Fibroblast of the aortic adventitia (primary cell): ENCODE data around the gene CAPG. TPM values are rescaled to one million over a fixed set of nuclear protein-coding genes. Genes with fewer than 3 reads are reported as not detected.
"Not testable (repeated sequence)": the region's sequence is repeated elsewhere in the genome, so short reads cannot be mapped to it uniquely, and the experiment has no call there.

ENCODE experiments used
- DNase-seq: peaks from one replicate; pipeline ENCODE4 v3.0.0-alpha.2; 2010; ENCODE audit warnings: low read depth
- H3K4me3 ChIP-seq: 2 replicates; pipeline ENCODE4 v1.5.1; 2011; ENCODE audit warnings: low read depth, mild to moderate bottlenecking, control low read depth, low read length, moderate library complexity
- total RNA-seq: library from RNA; depleted of rRNA; stranded (reverse); fragments of >200 nt; gene quantifications from 2 replicates; pipeline ENCODE4 v1.2.3, GENCODE V29; 2012; ENCODE audit warnings: low replicate concordance
- TF ChIP-seq, protein P1 (sequence below): IDR thresholded peaks from 2 replicates; pipeline ENCODE4 v1.5.1; 2011; ENCODE audit warnings: mild to moderate bottlenecking, low read length, control low read depth, inconsistent platforms; ENCODE audit not compliant: insufficient read depth

The CAPG gene
- total RNA-seq, 1 donor = 131 TPM

DNA sequence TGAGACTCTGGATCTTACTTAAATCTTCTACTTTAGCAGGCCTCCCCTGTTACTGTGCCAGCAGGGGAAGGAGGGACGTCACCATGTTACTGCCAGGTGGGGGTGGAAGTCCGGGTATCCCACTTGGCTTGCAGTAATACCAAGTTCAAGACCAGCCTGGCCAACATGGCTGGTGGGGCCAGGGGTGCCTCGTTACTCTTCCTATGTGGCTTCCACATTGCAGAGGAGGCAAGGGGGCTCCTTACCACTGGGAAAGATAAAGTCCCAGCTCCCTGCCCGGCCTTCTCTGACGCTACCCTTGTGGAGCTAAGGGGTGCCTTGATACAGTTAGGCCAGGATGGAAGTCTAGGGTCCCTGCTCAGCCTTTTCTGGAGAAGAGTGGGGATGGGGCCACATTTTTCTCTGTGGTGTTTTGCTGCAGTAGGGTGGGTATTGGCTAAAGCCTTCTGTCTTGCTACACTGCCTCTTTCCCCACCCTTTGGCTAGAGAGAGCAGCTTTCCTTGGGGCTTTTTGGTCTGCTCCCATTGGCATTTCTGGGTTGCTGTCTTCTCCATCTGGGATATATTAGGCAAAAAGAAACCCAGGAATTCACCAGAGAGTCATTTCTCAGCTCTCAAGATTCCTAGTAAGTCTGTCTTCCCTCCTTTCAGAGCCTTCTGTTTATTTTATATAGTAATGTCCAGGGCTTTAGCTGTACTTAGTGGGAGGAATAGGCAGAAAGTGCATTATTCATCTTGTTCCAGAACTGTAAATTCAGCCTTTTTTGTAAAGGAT lies 33.7 kb downstream of the CAPG start:
- TF ChIP-seq, protein P1, sequence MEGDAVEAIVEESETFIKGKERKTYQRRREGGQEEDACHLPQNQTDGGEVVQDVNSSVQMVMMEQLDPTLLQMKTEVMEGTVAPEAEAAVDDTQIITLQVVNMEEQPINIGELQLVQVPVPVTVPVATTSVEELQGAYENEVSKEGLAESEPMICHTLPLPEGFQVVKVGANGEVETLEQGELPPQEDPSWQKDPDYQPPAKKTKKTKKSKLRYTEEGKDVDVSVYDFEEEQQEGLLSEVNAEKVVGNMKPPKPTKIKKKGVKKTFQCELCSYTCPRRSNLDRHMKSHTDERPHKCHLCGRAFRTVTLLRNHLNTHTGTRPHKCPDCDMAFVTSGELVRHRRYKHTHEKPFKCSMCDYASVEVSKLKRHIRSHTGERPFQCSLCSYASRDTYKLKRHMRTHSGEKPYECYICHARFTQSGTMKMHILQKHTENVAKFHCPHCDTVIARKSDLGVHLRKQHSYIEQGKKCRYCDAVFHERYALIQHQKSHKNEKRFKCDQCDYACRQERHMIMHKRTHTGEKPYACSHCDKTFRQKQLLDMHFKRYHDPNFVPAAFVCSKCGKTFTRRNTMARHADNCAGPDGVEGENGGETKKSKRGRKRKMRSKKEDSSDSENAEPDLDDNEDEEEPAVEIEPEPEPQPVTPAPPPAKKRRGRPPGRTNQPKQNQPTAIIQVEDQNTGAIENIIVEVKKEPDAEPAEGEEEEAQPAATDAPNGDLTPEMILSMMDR = no peak
- DNase-seq = peak; percentile 38
- H3K4me3 ChIP-seq = no peak overlapping the region

DNA sequence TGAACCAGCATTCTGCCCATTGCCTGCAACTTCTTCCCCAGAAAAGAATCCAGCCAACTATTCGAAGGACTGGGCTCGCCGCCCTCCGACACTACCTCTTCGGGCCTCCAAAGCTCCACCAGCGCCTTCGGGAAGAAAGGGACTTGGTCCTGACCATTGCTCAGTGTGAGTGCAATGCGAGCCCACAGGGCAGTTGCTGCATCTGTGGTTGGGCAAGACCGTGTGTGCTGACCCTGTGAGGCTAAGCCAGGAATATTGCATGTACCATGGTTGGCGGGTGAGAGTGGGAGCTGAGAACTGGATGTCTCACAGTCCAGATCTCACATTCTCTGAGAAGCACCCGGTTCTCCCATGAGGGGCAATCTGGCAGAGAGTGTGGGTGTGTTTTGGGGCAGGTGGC lies 39.1 kb downstream of the CAPG start:
- TF ChIP-seq, protein P1 = no peak
- no peak overlapping the region for H3K4me3 ChIP-seq
- no peak for DNase-seq

DNA sequence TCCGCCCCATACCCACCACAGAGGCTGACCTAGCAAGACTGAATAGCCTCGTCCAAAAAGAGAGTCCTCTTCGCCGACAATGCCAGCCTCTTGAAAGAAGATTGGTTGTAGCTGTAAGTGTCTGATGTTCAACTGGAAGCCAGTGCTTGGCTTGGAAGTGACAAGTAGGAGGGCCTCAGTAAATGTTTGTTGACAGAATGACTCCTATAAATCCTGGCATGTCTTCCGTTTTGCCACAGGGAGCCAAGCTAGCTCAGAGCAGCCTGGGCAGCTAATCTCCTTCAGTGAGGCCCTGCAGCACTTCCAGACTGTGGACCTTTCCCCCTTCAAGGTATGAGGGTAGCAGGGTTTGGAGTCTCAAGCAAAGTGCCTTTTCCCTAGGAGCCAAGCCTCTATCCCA lies 40.7 kb downstream of the CAPG start:
- no peak overlapping the region for H3K4me3 ChIP-seq
- no peak for DNase-seq
- TF ChIP-seq, protein P1 = no peak

DNA sequence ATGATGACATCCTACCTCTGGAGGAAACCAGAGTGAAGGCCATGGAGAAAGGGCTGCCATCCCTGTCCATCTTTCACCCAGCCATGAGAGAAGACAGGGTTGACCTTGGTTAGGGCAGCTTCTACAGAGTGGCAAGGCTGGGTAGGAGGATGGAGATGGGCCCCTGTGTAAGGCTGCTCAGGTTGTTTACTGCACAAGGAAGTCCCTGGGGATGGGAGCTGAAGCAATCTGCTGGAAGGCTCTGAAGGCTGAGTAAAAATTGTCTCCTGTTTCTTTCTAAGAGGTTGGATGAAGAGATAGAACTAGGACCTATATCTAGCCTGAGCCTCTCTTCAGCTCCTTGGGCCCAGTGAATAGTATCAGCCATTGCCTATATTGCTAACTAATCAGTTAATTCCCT lies 41.2 kb downstream of the CAPG start:
- H3K4me3 ChIP-seq = no peak overlapping the region
- DNase-seq = no peak
- TF ChIP-seq, protein P1 = no peak

DNA sequence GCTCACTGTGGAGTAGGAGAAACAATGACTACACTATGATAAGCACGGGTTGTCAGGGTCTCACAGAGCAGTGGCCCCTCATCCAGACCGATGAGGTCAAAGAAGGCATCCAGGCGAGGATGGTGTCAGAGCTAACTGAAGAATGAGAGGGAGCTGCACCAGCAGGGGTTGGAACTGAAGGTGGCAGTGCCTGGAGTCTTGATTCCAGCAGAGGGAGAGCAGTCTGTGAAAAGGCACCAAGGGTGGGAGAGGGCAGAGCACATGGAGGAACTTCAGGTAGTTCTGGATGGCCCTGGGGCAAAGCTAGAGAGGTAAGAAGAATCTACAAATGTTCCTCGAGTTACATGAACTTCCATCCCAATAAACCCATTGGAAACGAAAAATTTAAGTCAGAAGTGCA lies 43.0 kb downstream of the CAPG start:
- DNase-seq = no peak
- no peak overlapping the region for H3K4me3 ChIP-seq
- TF ChIP-seq, protein P1 = no peak

DNA sequence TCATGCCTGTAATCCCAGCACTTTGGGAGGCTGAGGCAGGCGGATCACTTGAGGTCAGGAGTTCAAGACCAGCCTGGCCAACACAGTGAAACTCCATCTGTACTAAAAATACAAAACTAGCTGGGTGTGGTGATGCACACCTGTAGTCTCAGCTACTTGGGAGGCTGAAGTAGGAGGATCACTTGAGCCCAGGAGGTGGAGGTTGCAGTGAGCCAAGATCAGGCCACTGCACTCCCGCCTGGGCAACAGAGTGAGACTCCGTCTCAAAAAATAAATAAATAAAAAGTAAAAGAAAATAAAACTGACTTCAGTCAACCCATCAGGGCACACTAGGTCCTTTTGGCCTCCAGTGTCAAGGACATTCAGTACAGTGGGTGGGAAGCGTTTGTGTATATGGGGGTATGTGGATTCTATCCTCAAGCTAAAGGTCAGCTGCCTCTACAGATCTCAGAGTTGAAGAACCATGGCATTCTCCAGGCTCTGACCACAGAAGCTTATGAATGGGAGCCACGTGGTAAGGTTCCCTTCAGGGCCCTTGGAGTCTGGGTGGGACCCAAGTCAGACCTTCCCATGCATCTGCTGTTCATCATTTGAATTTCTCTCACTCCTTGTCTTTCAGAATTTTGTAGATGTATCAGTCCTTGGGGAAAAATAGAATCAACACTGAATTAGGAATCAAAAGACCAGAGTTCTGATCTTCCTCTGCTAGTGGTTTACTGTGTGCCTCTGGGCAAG lies 47.3 kb downstream of the CAPG start:
- H3K4me3 ChIP-seq, DNase-seq: not testable (repeated sequence)

DNA sequence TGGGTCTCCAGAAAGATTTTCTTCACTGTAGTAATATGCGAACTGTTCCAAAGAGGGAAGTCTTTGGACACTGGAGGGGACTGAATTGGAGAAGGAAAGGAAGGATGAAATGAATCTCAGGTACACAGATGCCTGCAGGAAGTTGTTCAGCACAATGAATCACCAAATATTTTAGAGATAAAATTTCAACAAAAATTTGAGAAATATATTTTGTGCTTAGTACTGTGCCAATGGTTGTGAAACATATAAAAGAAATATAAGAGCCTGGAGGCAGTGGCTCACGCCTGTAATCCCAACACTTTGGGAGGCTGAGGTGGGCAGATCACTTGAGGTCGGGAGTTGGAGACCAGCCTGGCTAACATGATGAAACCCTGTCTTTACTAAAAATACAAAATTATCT lies 52.4 kb downstream of the CAPG start:
- no peak for DNase-seq
- H3K4me3 ChIP-seq = no peak overlapping the region
- TF ChIP-seq, protein P1 = no peak
